Stimulated activated CD4-positive, alpha-beta T cell treated with anti-CD3 and anti-CD28 coated beads, Interleukin-2, amount 100 ng/mL, for 4 hours (primary cell): ENCODE results near the gene CLNK.

Experiments used
- DNase-seq: peaks from one replicate; pipeline ENCODE4 v3.0.0-alpha.2; 2020; ENCODE audit warnings: low read depth

The CLNK gene

DNA sequence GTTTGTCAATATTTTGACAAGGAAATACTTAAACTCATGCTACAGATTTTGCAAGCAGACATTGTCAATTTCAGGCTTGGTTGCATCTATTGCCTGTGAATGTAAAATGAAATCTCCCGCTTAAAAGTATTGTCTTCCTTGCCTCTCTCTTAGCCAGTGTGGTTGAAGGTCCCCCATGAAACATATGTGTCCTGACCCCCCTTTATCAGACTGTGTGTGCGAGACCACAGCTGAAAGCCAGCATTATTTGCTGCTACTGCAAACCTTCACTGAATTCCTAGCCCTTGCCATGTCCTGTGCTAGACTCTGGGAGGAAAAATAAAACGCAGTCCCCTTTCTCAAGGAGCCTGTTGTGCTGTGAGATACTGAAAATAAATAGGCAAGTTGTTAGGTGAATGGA is 16.6 kb upstream of the CLNK start:
- DNase-seq, result no peak

- no peak for DNase-seq
These were observed 13.6 kb upstream of the CLNK start for GRCh38 chr4:10698172-10698571.

DNA sequence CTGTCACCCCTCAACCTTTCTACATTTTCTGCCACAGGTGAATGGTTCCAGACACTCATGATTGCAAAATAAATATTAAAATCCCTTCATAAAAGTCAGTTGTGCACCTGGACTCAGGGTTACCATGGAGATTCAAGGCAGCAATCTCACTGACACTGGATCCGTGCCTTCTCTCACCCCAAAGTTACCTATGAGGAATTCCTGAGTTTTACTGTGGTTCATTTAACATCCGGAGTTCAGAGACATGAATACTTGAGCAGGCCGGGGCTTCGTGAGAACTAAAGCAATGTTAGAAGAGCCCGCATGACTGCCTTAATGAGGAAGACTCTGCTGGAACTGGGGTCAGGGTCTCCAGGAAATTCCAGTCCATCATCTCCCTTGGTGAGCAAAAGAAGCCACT is 12.5 kb upstream of the CLNK start:
- DNase-seq, result no peak

DNA sequence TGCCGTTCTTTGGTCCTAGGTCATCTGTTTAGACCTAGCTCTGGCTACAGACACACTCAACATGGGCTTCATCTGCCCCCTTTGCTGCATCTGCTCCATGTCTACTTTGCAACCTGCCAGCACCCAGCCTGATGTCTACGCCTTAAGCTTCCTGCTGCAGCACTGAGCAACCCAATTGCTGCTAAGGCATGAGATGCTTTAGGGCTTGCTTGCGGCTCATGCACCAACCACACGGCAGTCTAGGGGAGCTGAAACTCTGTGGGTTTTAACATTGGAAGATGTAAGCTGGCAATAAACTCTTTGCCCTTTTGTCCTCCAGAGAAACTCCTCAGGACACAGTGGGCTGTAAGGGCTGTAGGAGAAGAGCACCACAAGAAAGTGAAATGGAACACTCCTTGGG is 11.7 kb upstream of the CLNK start:
- DNase-seq, result no peak

- no peak for DNase-seq
These were observed 10.3 kb upstream of the CLNK start for GRCh38 chr4:10694828-10695209.

GRCh38 chr4:10694151-10694827 is 9.7 kb upstream of the CLNK start:
- no peak for DNase-seq

DNA sequence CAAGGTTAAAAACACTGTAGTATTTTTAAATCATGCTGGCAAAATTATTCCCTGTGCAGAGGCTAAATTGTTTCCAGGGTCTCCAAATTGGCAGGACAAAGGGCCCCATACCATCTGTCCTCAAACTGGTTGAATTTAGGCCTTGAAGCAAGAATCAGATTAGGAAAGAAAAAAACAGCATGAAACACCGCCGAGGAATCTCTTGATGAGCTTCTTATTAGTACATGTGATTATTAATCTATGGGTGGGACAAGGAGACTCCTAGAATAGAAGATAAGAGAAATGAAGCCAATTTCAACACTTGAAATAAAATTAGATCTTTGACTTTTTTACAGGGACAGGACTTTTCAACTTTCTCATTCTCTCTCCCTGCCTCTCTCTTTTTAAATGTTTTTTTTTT is 7.1 kb upstream of the CLNK start:
- DNase-seq, result no peak

DNA sequence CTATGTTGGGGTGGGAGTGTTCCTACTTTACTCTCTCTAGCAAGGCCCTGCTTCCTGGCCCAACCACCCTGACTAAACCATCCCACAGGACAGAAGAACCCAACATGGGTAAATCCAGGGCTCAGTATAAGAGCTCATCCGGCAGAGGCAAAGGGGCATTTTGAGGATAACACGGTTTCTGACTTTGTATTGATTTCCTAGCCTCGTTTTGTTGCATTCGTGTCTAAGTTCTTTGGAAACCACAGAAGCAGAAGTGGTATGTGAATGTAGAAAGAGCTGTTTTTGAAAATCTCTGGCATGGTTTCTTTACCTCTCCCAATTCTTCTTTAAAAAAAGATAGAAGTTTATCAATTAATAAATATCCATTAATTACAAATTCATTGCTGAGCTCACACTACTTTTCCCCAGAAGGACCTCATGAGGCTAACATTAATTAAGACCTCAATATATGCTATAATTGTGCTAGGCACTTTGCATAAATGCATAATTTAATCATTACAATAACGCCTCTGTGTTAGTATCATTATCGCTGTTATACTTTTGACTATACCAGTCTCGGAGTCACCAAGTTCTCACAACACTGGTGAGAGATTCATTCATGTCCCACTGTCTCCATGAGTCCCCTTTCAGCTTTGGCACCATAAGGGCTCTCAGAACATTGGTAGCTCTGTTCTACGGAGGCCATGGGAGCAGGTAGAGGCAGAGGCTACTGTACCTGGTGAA is 5.8 kb upstream of the CLNK start:
- no peak for DNase-seq

DNA sequence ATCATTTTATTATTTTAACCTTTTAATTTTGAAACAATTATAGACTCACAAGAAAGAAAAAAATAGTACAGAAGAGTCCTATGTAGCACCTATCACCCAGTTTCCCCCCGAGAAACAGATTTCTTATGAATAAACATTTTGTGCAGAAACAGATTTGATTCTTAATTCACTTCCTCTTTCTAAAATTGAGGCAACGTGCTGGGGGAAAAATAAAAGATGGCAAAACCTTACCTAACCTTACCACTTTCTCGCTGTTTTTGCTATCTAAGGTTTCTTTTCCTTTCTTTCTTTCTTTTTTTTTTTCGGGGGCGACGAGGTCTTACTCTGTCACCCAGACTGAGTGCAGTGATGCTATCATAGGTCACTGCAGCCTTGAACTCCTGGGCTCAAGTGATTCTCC is 4.3 kb upstream of the CLNK start:
- no peak for DNase-seq

DNA sequence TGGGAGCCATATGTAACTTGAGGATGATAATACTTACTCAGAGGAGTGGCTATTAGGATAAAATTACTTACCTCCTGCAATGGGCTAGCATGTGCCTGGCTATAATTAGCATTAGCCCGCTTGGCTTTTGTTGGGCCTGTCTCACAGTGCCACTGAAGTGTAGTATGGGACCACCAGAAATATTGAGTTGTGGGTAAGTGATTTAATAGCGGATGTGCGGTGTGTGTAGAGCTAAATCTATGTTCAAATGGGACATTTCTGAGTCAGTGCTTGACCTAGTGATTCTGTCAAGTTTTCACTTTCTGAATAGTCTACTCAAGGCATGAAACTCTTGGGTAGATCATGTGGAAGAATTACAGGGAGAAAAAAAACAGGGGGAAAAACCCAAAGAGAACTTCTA is 3.5 kb upstream of the CLNK start:
- no peak for DNase-seq

DNA sequence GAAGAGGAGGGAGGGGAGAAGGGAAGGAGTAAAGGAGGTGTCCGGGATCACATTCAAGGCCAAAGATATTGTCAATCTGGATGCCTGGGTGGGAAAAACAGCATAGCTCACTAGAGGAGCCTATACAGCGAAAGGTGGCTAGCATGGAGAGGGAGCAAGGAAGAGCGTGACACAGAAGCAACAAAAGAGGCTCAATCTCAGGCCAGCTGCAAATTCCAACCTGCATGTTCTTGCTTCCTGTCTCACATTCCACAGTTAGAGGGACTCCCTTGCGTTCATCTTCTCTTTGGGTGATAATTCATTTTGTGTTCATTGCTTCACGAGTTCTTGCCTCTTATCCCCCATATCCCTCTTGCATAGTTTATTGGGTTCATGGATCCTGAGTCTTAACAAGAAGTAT is 3.0 kb upstream of the CLNK start:
- DNase-seq, result no peak

GRCh38 chr4:10682397-10682796 is 2.2 kb downstream of the CLNK start:
- DNase-seq, result no peak

DNA sequence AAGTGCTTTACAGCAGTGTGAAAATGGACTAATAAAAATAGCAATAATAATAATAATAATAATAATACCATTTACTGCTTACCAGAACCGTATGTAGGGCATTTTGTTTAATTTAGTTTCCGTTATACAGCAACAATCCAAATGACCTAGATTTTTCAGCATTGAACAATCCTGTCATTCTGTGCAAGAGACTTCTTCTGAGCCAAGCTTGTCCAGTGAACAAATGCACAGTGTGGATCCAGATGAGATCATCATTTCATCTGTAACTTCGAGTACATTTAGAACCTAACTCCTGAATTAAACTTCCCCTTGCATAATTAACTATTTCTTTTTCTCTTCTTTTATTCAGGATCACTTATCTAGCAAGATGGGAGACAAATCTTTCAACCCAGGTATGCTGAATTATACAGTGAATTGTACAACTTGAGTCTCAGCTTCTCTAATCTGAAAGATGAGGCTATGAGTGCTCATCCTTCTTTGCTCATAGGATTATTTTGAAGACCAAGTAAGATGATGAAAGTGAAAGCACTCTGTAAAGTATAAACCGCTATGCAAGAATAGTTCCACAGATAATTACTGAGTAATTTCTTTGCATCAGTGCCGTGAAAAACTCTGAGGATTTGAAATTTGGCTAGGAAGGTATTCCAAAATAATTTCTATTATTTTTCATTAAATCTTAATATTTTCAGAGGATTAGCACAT is 6.6 kb downstream of the CLNK start:
- no peak for DNase-seq

DNA sequence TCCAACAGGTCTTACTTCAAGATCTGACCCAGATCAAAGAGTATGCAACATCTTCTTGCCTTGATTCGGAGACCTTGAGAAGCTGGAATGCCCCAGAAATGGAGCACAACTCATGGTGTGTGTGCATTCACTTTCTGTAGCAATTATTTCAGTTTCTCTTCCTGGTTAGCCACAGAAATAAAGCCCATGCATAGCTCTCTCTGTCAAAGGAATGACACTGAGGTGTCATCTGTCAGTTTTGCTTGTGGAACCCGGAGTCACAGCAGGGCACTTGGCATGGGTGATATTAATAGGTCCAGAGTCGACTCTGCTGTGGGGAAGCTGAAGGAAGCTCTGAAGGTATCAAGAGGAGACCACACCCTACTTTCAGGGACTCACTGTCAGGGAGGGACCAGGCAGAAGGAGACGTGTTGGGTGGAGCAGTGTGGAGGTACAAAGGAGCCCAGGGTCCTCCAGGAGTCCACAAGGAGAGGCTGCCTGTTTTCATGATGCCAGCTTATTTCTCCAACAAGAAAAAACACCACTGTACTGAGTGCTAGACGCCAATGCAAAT is 10.7 kb downstream of the CLNK start:
- DNase-seq, result no peak

- no peak for DNase-seq
These were observed 12.2 kb downstream of the CLNK start for GRCh38 chr4:10672379-10672778.

DNA sequence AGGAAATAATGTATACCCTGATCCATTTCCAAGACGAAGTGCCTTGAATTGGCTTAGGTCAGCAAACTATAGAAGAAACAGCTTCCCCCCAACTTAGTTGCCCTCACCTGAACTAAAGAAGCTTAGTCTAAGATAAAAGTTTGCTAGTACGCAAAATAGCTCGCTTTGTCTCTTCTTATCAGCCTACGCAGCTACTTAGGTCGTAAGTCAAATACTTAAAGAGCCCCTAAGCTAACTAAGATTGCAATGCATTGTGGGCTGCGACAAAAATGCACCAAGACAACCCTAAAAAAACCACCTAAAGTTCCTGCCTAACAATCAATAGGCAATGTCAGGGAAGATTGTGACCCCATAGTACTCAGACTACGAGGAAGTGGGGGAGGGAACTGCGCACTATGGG is 12.8 kb downstream of the CLNK start:
- DNase-seq, result no peak

DNA sequence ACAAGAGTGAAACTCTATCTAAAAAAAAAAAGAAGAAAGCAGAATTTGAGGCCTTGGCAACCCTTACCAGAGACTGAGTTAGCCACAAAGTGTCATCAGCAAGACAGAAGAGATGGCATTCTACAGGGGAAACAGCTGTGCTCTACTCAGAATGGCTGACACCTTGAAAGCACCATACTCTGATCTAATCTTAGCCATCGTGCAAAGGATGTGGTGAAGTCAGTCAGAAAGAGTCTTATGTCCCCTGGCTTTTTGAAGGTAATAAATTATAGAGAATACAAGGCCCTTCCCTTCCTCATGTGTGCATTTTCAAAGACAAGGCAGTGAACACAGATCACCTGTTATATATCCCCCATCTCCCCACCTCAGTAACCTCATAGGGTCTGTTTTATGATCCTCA is 13.2 kb downstream of the CLNK start:
- peak; percentile 3 for DNase-seq

GRCh38 chr4:10670321-10670720 is 14.2 kb downstream of the CLNK start:
- no peak for DNase-seq

DNA sequence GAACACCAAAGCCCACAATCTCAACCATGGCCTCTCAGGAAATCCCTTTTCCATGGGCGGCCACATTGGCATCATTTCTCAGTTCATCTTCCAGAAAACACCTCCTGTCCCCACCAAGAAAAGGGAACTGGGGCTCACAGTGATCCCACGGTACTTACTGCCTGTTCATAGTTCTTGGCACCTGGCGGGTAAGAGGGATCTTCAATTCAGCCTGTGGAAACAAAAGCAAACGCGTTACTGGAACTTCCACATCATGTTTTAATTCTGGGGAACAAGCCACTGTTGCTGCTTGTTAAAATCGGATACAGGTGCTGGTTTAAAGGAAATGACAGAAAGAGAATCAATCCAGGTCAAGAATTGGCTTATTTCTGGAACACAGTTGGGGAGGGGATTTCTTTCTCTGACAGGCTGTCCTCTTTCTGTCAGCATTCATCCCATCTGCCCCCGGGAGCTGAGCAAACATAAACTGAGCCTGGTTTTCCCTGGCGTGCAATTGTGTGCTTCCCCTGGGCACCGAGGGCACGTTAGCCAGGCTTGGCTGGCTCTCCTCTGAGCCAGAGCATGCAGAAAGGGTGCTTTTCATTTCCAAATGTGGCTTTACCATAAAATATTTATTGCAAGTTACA is 16.8 kb downstream of the CLNK start:
- no peak for DNase-seq

GRCh38 chr4:10666616-10667015 is 18.0 kb downstream of the CLNK start:
- no peak for DNase-seq

GRCh38 chr4:10664408-10664807 is 20.2 kb downstream of the CLNK start:
- no peak for DNase-seq

GRCh38 chr4:10662937-10663336 is 21.6 kb downstream of the CLNK start:
- no peak for DNase-seq

DNA sequence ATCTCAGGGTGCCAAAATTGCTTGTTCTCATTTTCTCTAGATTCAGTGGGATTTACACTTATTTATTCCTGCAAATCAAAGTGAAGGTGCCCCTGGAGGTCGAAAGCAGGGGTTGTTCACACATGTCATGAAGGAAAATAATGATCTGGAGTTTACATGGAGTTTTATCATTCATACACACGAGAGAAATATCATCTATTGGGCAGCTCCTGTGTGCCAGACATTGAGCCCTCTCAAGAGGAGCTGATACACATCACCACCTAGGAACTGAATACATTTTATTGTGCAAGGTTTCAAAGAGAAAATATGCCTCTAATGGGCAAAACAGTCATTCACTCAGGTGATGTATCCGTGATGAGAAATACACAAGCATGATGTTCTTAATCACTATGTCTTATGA is 23.5 kb downstream of the CLNK start:
- DNase-seq, result no peak
